RPMI7951 (cell line): Measurements from ENCODE around the gene NR2C1. TPM values are rescaled to one million over a fixed set of nuclear protein-coding genes. Genes with fewer than 3 reads are reported as not detected.
"Not testable (repeated sequence)": the region's sequence is repeated elsewhere in the genome, so short reads cannot be mapped to it uniquely, and the experiment has no call there.

Experiments
- DNase-seq: peaks from one replicate; pipeline ENCODE4 v3.0.0-alpha.2; 2012; ENCODE audit warnings: low read depth
- total RNA-seq: library from RNA; depleted of rRNA; stranded (reverse); fragments of >200 nt; shearing (Covaris generic); gene quantifications from 2 replicates; pipeline ENCODE4 v1.2.3, GENCODE V29; 2014

The NR2C1 gene
- total RNA-seq, 1 experiment from 2014 or later: 24.0 TPM

DNA sequence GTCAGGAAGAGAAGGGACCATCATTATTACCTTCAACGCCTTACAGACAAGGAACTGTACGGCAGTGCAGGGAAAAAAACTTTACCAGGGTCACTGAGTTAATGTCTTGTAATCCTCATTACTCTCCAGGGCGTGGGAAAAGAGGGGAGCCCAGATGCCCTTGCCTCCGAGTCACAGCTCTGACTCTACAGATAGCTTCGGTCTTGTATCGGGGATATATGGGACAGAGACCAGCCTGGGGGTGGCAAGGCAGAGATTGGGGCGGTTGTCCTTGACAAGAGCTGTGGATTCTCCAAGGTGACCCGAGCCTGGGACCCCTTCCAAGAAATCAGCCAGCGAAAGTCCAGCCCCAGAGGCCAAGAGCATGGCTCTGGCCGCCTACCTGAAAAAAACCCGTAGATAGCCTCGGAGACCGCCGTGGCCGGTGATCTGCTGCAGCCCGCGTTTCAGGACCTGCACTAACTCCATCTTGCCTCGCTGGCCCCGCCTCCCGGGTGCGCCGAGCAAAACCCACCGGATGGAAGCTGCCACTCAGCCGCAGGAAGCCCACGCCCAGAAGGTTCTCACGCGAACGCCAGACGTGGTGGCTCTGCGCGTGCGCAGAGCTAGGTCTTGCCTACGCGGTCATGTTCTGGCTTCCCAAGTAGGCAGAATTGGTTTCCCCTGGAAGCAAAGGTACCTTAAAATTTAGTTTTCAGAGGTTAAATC lies 70.1 kb downstream of the NR2C1 start, which contains the start of gene NDUFA12:
NDUFA12 (minus strand) TSS at position 485 of the 708 bp plus-strand sequence; CDS start at position 468, 17 bp downstream.
- peak; percentile 92 for DNase-seq

DNA sequence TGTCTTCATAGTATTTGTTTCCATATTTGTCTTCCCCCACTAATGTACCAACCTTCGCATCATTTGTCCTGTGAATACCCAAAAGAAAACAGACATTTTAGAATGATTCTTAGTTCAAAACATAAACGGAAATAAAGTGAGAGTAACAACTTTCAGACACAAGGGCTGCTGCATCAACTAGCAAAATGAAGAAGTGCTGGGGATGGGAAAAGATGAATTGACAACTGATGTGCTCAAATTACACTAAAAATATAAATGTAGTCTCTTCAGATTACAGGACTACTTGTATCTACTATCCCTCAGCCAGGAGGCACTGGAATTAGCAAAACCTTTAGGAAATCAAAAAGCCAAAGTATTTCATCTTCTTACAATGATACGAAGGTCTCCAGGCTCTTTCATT lies 70.7 kb downstream of the NR2C1 start:
- DNase-seq: no peak

DNA sequence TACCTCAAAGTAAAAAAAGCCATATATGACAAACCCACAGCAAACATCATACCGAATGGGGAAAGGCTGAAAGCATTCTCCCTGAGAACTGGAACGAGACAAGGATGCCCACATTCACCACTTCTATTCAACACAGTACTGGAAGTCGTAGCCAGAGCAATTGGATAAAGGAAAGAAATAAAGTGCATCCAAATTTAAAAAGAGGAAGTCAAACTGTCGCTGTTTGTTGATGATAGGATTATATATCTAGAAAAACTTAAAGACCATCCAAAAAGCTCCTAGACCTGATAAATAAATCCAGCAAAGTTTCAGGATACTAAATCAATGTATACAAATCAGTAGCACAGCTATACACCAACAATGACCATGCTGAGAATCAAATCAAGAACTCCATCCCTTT lies 75.1 kb downstream of the NR2C1 start:
- DNase-seq: no peak

DNA sequence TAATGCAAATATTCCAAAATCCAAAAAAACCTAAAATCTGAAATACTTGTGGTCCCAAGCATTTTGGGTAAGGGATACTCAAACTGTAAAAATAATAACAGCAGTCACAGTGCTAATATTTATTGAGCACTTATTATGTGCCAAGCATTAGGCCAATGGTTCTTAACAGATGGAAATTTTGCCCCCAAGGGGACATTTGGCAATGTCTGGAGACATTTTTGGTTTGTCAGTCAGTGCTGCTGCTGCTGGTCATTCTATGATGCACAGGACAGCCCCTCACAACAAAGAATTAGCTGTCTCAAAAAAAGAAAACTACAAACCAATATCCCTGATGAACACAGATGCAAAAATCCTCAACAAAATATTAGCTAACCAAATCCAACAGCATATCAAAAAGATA lies 75.7 kb downstream of the NR2C1 start:
- no peak for DNase-seq

DNA sequence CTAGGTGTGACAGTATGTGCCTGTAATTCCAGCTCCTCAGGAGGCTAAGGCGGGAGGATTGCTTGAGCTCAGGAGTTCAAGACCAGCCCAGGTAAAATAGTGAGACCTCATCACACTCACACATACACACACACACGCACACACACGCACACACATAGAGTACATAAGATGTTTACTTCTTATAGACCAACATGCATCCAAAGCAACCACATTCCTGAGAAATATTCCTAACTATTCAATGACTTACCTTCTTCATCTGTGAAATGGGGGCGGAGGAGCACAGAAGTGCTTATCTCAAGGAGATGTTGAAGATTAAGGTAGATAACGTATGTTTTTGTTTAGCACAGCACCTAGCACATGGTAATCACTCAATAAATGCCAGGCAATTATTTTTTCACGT lies 76.4 kb downstream of the NR2C1 start:
- no peak for DNase-seq

DNA sequence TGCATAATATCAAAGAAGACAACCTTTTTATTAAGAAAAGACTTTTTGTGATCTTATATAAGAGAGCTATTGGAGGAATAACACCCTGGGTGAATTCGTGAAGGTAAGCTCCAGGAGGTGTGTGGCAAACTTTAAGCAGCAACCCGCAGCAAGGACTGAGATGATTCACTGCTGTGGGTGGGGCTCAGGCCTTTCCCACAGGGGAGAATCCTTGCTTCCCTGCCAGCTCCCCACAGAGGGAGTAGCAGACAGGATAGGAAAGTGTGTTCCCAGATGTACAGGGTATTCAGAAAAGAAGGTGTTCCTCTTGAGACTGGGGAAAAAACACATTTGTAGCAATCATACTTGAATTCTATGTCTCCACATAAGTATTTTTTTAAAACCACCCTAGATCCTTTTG lies 79.1 kb downstream of the NR2C1 start:
- DNase-seq: peak; percentile 74

DNA sequence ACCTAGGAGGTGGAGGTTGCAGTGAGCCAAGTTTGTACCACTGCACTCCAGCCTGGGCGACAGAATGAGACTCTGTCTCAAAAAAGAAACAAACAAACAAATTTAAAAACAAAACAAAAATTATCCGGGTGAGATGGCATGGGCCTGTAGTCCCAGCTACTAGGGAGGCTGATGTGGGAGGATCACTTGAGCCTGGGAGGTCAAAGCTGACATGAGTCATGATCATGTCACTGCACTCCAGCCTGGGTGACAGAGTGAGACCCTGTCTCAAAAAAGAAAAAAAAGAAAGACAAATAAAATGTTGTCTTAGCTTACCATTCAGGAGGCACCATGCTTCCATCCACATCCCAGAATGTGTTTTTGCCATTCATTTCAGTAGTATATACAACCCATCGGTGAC lies 79.6 kb downstream of the NR2C1 start:
- DNase-seq: peak; percentile 4

DNA sequence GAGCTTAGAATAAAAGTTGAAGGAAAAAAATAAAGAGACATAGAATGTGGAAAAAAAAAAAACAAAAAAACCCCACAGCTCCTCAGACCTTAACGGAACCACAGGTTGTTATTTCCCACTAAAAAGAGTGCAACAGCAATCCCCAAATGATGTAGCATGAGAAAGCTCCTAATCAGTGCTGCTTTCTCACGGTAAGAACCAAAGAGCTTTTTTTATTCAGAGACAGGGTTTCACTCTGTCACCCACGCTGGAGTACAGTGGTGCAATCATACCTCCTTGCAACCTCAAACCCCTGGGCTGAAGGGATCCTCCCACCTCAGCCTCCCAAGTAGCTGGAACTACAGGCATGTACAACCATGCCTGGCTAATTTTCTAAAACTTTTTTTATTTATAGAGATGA lies 83.2 kb downstream of the NR2C1 start:
- no peak for DNase-seq

DNA sequence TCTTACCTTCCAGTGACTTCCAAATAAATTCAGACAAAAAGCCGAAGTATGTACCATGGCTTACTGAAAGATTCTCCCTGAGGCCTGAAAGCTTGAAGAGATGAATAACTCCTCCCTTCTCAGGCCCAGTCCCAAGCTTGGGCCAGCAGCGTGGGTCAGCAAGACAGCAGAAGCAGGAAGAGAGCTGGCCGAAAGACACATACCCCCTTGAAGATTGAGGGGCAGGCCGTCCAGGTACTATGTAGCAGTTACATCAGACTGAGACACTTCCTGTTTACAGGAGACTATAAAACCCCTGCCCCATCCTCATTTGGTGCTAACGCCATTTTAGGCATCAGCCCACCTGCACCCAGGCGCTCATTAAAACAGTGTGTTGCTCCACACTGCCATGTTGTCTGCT lies 84.9 kb downstream of the NR2C1 start:
- no peak for DNase-seq

DNA sequence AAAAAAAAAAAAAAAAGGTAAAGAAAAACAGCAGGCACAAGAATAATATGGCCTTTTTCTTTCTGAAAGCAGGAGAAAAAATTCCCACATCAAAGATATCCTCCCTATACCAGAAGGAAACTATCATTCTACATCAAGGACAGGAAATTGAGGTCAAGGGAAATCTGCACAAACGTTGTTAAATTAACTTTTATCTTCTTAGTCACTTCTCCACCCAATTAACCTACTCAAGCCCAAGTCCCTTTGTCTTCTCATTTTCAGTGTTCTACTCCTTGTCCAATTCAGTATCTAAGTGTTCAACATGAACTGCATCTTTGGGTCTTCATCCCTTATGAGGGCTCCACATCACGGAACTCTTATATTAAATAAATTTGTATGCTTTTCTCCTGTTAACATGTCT lies 85.6 kb downstream of the NR2C1 start:
- peak; percentile 63 for DNase-seq

DNA sequence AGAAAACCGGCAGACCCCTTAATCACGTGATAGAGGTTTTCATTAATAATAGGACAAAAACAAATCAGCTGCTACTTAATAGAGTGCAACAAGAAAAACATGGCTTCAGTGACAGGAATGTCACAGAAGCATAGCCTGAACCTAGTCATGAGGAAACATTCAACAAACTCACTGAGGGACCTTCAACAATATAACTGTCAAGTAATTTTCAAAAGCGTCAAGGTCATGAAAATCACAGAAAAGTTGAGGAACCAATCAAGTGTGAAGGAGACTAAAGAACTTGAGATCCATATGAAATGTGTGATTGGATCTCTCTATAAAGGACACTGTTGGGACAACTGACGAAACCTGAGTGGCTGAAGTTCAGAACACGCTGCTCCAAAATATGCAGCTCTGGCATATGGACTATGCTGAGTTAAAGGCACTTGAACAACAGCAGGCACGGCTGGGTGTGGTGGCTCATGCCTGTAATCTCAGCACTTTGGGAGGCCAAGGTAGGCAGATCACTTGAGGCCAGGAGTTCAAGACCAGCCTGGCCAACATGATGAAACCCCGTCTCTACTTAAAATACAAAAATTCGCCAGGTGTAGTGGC lies 86.2 kb downstream of the NR2C1 start:
- DNase-seq: no peak

DNA sequence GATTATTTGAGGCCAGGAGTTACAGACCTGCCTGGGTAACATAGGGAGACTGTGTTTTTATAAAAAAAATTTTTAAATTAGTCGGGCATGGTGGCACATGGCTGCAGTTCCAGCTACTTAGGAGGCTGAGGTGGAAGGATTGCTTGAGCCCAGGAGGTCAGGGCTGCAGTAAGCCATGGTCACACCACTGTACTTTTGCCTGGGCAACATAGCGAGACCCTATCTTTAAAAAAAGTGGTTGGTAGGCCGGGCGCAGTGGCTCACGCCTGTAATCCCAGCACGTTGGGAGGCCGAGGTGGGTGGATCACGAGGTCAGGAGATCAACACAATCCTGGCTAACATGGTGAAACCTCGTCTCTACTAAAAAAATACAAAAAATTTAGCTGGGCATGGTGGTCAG lies 88.3 kb downstream of the NR2C1 start:
- DNase-seq: not testable (repeated sequence)

DNA sequence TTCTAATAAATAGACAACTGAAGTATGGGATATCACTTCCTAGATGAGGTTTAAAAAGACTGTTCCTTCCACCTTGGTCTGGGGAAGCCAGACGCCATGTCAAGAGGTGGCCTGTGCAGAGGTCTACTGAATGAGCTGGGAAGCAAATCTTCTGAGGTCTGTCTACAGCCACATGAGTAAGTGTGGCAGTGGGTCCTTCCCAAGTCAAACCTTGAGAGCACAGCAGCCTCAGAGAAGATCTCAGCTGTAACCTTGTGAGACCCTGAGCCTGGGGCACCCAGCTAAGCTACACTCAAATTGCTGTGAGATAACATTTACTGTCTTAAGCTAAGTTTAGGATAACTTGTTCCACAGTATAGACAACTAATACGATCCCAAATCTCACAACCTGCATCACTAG lies 90.1 kb downstream of the NR2C1 start:
- DNase-seq: no peak

DNA sequence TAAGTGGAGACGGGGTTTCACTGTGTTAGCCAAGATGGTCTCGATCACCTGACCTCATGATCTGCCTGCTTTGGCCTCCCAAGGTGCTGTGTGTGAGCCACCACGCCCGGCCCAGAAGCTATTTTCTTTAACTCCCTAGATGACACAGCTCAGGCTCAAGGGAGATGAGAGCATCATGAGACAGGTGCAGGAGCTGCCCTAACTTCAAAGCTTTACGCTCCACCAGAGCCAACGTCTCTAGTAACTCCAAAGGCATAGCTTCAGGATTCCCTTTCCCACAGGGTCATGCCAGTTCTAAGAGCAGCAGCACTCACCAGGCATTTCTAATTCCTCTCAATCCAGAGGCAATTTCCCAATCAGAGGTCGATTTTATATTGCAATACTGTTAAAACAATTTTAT lies 91.0 kb downstream of the NR2C1 start:
- DNase-seq: peak; percentile 7

DNA sequence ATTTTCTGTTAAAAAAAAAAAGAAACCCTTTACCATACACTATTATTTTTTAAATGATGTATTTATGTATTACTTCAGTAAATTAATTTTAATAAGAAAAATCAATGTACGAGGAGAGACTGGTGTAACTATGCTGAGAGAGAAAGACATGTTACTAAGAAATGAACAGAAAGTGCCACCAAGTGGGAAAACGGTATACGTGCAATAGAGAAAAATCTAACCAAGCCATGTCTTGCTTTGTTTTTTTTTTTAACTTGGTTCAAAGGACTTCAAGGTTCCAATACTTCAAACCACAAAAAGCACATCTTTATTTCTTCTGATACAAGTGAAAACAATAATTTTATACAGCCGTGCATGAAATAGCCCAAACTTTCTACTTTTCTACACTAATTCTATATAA lies 92.8 kb downstream of the NR2C1 start:
- DNase-seq: no peak

DNA sequence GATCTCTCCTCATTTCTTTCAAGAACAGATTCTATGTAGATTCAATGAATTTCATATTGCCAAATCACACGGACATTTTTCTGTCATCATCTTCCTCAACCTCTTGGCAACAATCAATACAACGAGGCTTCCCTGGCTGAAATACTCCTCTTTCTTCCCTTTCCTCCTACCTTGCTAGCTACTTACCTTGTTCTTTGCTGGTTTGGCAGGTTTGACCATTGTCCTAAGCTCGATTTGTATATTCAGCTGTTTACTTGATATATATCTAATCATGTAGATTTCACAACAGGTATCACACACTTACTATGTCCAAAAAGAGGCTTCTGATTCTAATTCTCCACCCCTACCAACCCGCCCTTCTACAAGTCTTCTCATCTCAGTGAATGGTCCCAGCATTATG lies 93.5 kb downstream of the NR2C1 start:
- DNase-seq: no peak

DNA sequence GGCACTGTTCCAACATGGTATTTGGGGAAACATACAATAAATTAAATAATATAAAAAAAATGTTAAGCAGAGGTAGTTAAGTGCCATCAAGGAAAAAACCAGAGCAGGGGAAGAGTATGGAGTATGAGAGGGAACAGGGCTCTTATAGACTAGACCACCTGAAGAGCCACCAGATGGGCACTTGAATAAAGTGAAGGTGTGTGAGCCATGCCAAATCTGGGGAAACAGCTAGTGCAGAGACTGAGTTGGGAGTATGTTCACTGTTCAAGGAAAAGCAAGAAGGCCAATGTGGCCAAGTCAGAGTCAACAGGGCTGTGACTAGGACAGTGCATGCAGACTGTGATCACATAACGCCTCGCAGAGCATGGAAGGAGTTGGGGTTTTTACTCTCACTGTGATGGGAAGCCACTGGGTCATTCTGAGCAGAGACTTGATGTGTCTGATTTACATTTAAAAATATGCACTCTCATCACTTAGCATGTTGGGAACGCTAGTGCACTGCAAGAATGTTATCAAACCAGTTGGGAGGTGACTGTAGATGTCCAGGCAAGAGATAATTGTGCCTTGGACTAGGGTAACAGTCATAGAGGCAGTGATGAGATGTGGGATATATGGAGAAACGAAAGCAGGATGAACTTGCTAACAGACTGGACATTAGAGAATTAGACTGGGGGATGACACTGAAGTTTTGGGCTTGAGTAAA lies 95.5 kb downstream of the NR2C1 start:
- DNase-seq: no peak

DNA sequence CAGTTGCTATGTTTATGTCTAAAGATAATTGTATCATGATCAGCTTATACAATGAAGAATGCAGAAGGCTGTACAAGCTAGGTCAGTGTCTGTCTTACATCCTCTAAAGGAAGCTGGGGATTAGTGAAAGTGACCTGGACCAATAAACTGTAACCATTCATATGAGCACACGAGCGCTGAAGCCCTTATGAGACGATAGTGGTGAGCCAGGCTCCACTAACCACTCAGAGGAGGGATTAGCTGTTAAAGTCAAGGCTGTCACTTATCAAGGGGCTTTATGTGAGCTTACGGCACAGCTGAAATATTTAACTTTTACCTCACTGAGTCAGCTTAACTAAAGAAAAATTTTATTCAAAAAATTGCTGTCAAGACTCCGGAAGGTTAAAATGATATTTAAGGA lies 100.2 kb downstream of the NR2C1 start:
- no peak for DNase-seq

DNA sequence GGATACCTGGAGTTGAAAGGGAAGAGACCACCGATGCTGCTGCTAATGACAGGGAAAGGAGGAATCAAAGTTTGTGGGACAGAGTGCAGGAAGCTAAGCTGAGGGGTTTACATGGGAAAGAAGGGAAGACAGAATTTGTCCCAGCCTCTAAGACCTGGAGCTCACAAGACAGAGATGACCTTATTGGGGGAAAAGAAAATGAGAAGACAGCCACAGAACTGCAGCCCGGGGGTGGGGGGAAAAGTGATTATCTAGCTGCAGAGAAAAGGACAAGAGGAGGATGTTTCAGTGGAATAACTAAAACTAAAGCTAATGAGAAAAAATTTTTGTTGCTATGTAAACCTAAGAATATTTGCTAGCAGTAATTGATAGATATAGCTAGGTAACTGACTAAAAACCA lies 100.6 kb downstream of the NR2C1 start:
- DNase-seq: no peak

DNA sequence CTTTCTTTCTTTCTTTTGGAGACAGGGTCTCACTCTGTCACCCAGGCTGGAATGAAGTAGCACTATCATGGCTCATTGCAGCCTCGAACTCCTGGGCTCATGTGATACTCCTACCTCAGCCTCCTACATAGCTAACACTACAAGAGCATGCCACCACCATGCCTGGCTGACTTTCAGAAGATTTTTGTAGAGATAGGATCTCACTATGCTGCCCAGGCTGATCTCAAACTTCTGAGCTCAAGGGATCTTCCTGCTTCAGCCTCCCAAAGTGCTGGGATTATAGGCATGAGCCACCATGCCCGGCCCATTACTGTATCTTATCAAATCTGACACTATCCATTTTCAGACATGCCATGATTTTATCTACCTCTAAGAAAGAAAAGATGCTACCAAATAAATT lies 101.5 kb downstream of the NR2C1 start:
- DNase-seq: no peak

DNA sequence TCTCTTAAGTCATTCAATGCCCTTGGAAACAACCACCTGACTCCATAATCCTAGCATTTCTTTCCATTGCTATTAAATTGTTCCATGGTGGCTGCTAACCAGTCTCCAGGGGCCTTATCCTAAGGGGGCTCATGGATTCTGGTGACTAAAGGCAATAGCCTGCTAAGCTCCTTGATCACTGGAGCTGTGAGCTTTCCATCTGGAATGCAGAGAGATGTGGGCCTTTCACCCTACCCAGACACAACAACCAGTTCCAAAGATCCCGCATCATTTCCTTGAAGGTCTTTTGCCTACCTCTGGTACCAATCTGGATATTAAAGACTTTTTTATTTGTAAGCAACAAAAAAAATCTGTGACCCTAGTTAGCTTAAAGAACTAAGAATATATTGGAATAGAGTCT lies 102.9 kb downstream of the NR2C1 start:
- DNase-seq: no peak
